Hepatocyte (in vitro differentiated cells): Measurements from ENCODE around the gene PCGF2. TPM values are rescaled to one million over a fixed set of nuclear protein-coding genes. Genes with fewer than 3 reads are reported as not detected.

ENCODE experiments used
- DNase-seq: peaks from one replicate; pipeline ENCODE4 v3.0.0-alpha.2; 2016; ENCODE audit warnings: low spot score
- H2AFZ ChIP-seq: fragments of 200-600 bp; sonication (generic); 2 replicates; pipeline ENCODE4 v1.6.0; 2016; ENCODE audit warnings: antibody characterized with exemption, mild to moderate bottlenecking
- H3K27ac ChIP-seq: fragments of 200-600 bp; sonication (generic); 2 replicates; pipeline ENCODE4 v1.5.1; 2016; ENCODE audit warnings: mild to moderate bottlenecking
- H3K27me3 ChIP-seq: fragments of 200-600 bp; sonication (generic); 2 replicates; pipeline ENCODE4 v1.6.1; 2016
- H3K36me3 ChIP-seq: fragments of 200-600 bp; sonication (generic); replicated peaks from 2 replicates; pipeline ENCODE4 v1.5.1; 2016; ENCODE audit warnings: low read depth; ENCODE audit not compliant: insufficient read depth
- H3K4me1 ChIP-seq: fragments of 200-600 bp; sonication (generic); 2 replicates; pipeline ENCODE4 v1.5.1; 2016; ENCODE audit warnings: mild to moderate bottlenecking, moderate library complexity; ENCODE audit not compliant: insufficient read depth
- H3K4me2 ChIP-seq: fragments of 200-600 bp; sonication (generic); 2 replicates; pipeline ENCODE4 v1.6.0; 2016
- H3K4me3 ChIP-seq: fragments of 200-600 bp; sonication (generic); 2 replicates; pipeline ENCODE4 v1.5.1; 2016; ENCODE audit warnings: mild to moderate bottlenecking
- H3K79me2 ChIP-seq: fragments of 200-600 bp; sonication (generic); 2 replicates; pipeline ENCODE4 v1.6.0; 2017; ENCODE audit warnings: mild to moderate bottlenecking
- H3K9me2 ChIP-seq: fragments of 200-600 bp; sonication (generic); replicated peaks from 2 replicates; pipeline ENCODE4 v1.6.0; 2017; ENCODE audit warnings: mild to moderate bottlenecking; ENCODE audit not compliant: insufficient read depth
- H3K9me3 ChIP-seq: fragments of 200-600 bp; sonication (generic); 2 replicates; pipeline ENCODE4 v1.5.1; 2016; ENCODE audit warnings: low read depth, mild to moderate bottlenecking
- H4K20me1 ChIP-seq: fragments of 200-600 bp; sonication (generic); 2 replicates; pipeline ENCODE4 v1.6.0; 2016; ENCODE audit warnings: mild to moderate bottlenecking; ENCODE audit not compliant: insufficient read depth, poor library complexity, severe bottlenecking
- CTCF ChIP-seq: fragments of 200-600 bp; sonication (generic); IDR thresholded peaks from 2 replicates; pipeline ENCODE4 v1.5.1; 2016; ENCODE audit warnings: antibody characterized with exemption, mild to moderate bottlenecking; ENCODE audit not compliant: poor library complexity
- EZH2 ChIP-seq: fragments of 200-600 bp; sonication (generic); IDR thresholded peaks from 2 replicates; pipeline ENCODE4 v1.6.1; 2016; ENCODE audit warnings: antibody characterized with exemption, mild to moderate bottlenecking, borderline replicate concordance
- EZH2phosphoT487 ChIP-seq: fragments of 200-600 bp; sonication (generic); IDR thresholded peaks from one replicate; pipeline ENCODE4 v1.6.1; 2018; ENCODE audit warnings: antibody characterized with exemption, mild to moderate bottlenecking, low read depth, moderate library complexity; ENCODE audit not compliant: unreplicated experiment, severe bottlenecking
- WGBS: methylation state at CpG from one replicate; pipeline ENCODE4 v1.1.6; 2016; ENCODE audit warnings: low lambda C conversion rate; ENCODE audit errors: missing lambda C conversion rate; 5-methylcytosine and 5-hydroxymethylcytosine counted together
- polyA plus RNA-seq: library from polyadenylated mRNA; unstranded; fragments of >200 nt; fragmentation: Nextera tagmentation; extraction: Ambion mirVana; gene quantifications from 2 replicates; pipeline ENCODE4 v1.2.1, GENCODE V29; 2016
- total RNA-seq: library from RNA; depleted of rRNA; stranded (reverse); fragments of >200 nt; gene quantifications from 2 replicates; pipeline ENCODE4 v1.2.3, GENCODE V29; 2014

Gene PCGF2
- total and polyA plus RNA-seq, 2 experiments from 2014 or later: 8.7 to 13.0 TPM

- Histone ChIP-seq H4K20me1 (peaks cover 7% of the 10 kb centered on the region), H2AFZ (no peak overlapping the region), H3K27me3 (no peaks in the 10 kb centered on the region), H3K4me1 (no peaks in the 10 kb centered on the region), H3K9me2 (no peaks in the 10 kb centered on the region), H3K36me3 (no peaks in the 10 kb centered on the region), H3K4me2 (no peak overlapping the region), H3K79me2 (peaks cover 13% of the 10 kb centered on the region), H3K27ac (no peak overlapping the region), H3K4me3 (no peak overlapping the region), H3K9me3 (no peaks in the 10 kb centered on the region)
- TF ChIP-seq EZH2 (no peak), EZH2phosphoT487 (no peak), CTCF (no peak)
- 96% methylated on average over 6 of the region's 10 CpGs for WGBS
- DNase-seq: no peak
Measured at GRCh38 chr17:38712593-38712992, 35.5 kb downstream of the PCGF2 start.

- no peak overlapping the region for H3K4me3 ChIP-seq
- H2AFZ ChIP-seq: no peak overlapping the region
- TF ChIP-seq EZH2phosphoT487 (no peak), EZH2 (no peak), CTCF (no peak)
- WGBS: 90% methylated on average over 23 of the region's 26 CpGs
- H3K4me2 ChIP-seq: no peak overlapping the region
- H4K20me1 ChIP-seq: peaks cover 13% of the 10 kb centered on the region
- H3K9me2 ChIP-seq: no peaks in the 10 kb centered on the region
- H3K9me3 ChIP-seq: no peaks in the 10 kb centered on the region
- H3K4me1 ChIP-seq: peaks cover 3% of the 10 kb centered on the region
- no peaks in the 10 kb centered on the region for H3K27me3 ChIP-seq
- no peak overlapping the region for H3K27ac ChIP-seq
- peaks cover 18% of the 10 kb centered on the region for H3K79me2 ChIP-seq
- no peaks in the 10 kb centered on the region for H3K36me3 ChIP-seq
- DNase-seq: no peak
Measured at GRCh38 chr17:38711792-38712571, 36.2 kb downstream of the PCGF2 start.

- Histone ChIP-seq H3K27ac (no peak overlapping the region), H3K9me2 (no peaks in the 10 kb centered on the region), H3K27me3 (no peaks in the 10 kb centered on the region), H3K4me3 (no peak overlapping the region), H3K4me2 (no peak overlapping the region), H2AFZ (no peak overlapping the region), H3K9me3 (no peaks in the 10 kb centered on the region), H3K79me2 (peaks cover 27% of the 10 kb centered on the region), H3K4me1 (peaks cover 7% of the 10 kb centered on the region), H3K36me3 (no peaks in the 10 kb centered on the region), H4K20me1 (peaks cover 21% of the 10 kb centered on the region)
- DNase-seq: no peak
- 74% methylated on average over 5 of the region's 5 CpGs for WGBS
- TF ChIP-seq CTCF (no peak), EZH2 (no peak), EZH2phosphoT487 (no peak)
Measured at GRCh38 chr17:38710985-38711384, 37.2 kb downstream of the PCGF2 start.
